ENCODE data around the gene NR6A1. TPM values are rescaled to one million over a fixed set of nuclear protein-coding genes. Genes with fewer than 3 reads are reported as not detected.

Gene NR6A1
- total RNA-seq, 4 donors from 2014 or later = 1.7 to 8.4 (median 5.5) TPM

DNA sequence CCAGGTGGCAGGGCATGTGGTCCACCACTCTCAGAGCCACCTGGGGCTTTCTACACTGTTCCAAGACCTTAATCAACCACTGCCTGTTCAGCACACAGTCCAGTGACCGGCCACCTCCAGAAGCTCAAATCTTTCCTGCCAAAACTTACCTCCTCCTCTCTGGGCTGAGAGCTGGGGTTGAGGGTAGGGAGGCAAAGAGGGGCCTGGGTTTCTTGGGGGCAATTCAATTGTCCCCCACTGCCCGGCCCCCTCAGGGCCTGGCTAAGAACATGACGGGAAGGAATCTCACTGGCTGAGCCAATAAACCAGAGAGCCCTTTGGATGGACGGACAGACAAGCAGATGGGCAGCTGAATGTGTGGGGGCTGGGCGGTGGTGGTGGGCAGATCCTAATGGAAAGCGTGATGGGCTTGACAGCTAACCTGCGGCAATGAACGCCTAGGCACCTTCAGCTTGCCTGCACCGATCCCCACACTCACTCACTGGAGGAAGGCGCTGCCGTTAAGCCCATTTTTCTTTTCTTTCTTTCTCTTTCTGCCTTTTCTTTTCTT, 269.3 kb downstream of the NR6A1 start:
- peaks cover 0 to 76% of the 10 kb centered on the region in 2 donors for H3K27me3 ChIP-seq
- no peak overlapping the region for H3K4me3 ChIP-seq
- no peak for DNase-seq (ENCODE audit: low spot score in 2 of 2)

DNA sequence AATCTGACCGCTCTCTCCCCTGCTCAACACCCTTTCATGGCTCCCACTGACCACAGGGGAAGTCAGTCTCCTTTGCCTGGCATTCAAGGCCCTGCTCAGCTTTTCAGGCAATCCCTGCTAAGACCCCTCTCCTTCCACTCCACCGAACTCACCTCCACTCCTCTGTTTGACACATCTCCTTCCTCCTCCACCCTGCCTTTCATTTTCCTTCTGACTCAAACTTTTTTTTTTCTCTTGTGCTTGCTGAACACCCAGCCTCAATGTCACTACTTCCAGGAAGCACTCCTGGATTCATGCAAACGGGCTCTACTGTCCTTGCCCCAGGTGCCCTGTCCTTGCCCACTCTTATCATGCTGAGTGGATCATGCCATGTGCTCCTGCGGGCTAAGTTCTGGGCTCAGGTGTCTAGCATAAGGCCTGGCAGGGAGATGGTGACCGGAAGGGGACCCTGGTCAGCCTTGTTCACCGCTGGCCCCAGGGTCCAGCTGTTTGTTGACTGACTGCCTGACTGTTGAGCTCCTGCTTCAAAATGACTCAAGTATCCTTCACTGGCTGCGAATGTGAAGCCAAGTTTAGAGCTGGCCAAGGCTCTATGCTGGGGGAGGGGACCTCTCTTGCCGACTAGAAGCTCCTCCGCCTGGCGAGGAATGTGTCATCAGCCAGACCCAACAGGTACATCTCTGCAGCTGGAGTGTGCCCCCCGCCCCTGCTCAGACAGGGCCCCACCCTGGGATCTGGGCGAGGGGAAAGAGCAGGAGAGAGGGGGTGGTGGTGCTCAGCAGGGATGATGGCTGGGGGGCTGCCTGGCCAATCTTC, 270.1 kb downstream of the NR6A1 start:
- WGBS, 2 donors = 59 to 63% methylated on average over 11 to 12 of the region's 12 CpGs
- no peak for DNase-seq (ENCODE audit: low spot score in 2 of 2)
- H3K27ac ChIP-seq = no peak overlapping the region
- H3K4me3 ChIP-seq = no peak overlapping the region
- H3K9me3 ChIP-seq = no peaks in the 10 kb centered on the region
- peaks cover 0 to 72% of the 10 kb centered on the region in 2 donors for H3K27me3 ChIP-seq
- H3K4me1 ChIP-seq = peaks cover 0 to 24% (median 7%) of the 10 kb centered on the region in 4 donors
- TF ChIP-seq CTCF (IDR thresholded peaks at IDR 0.05) (no peak), EP300 (IDR thresholded peaks at IDR 0.05) (no peak), POLR2A (IDR thresholded peaks at IDR 0.05) (no peak)
- H3K36me3 ChIP-seq = no peaks in the 10 kb centered on the region

More for the DNA sequence above, 269.3 kb downstream of the NR6A1 start:
- H3K4me1 ChIP-seq = peaks cover 0 to 24% (median 7%) of the 10 kb centered on the region in 4 donors
- no peak overlapping the region for H3K27ac ChIP-seq
- TF ChIP-seq POLR2A (IDR thresholded peaks at IDR 0.05) (no peak), EP300 (IDR thresholded peaks at IDR 0.05) (no peak), CTCF (IDR thresholded peaks at IDR 0.05) (no peak)
- WGBS, 2 donors = 61 to 65% methylated on average over 11 of the region's 11 CpGs
- no peaks in the 10 kb centered on the region for H3K36me3 ChIP-seq
- H3K9me3 ChIP-seq = no peaks in the 10 kb centered on the region

GRCh38 chr9:124500028-124500795, 270.9 kb downstream of the NR6A1 start:
- Histone ChIP-seq H3K27me3 (peaks cover 0 to 64% of the 10 kb centered on the region in 2 donors), H3K36me3 (no peaks in the 10 kb centered on the region), H3K27ac (no peak overlapping the region), H3K4me1 (peaks cover 0 to 24% (median 7%) of the 10 kb centered on the region in 4 donors), H3K9me3 (no peaks in the 10 kb centered on the region), H3K4me3 (no peak overlapping the region)
- WGBS, 2 donors = 85 to 88% methylated on average over 28 of the region's 40 CpGs
- TF ChIP-seq EP300 (IDR thresholded peaks at IDR 0.05) = no peak
- TF ChIP-seq POLR2A (IDR thresholded peaks at IDR 0.05) = no peak
- no peak for TF ChIP-seq CTCF (IDR thresholded peaks at IDR 0.05)
- DNase-seq (ENCODE audit: low spot score in 2 of 2) = no peak

- 77 to 91% methylated on average over 3 of the region's 3 CpGs for WGBS, 2 donors
- Histone ChIP-seq H3K27ac (no peak overlapping the region), H3K27me3 (peaks cover 0 to 65% of the 10 kb centered on the region in 2 donors), H3K36me3 (no peaks in the 10 kb centered on the region), H3K4me3 (no peak overlapping the region), H3K9me3 (no peaks in the 10 kb centered on the region), H3K4me1 (peaks cover 0 to 17% (median 6%) of the 10 kb centered on the region in 4 donors)
- DNase-seq (ENCODE audit: low spot score in 2 of 2) = no peak
- TF ChIP-seq POLR2A (IDR thresholded peaks at IDR 0.05) (no peak), EP300 (IDR thresholded peaks at IDR 0.05) (no peak), CTCF (IDR thresholded peaks at IDR 0.05) (no peak)
These were observed 271.9 kb downstream of the NR6A1 start for GRCh38 chr9:124499216-124499615.
